Psoas muscle (tissue), 8 donors: ENCODE measurements around the gene GPR26. TPM values are rescaled to one million over a fixed set of nuclear protein-coding genes. Genes with fewer than 3 reads are reported as not detected.

ENCODE experiments used
- ATAC-seq, 4 donors: fragments of 200-7000 bp; cut with Tn5 transposase; one replicate each; pipeline ENCODE4 v1.9.1; 2020; ENCODE audit warnings: moderate library complexity in 3 of 4, mild to moderate bottlenecking in 2 of 4
- DNase-seq, 2 donors: peaks; one replicate each; pipeline ENCODE4 v3.0.0-alpha.2; 2020
- H3K27ac ChIP-seq: fragments of 200-600 bp; one replicate; pipeline ENCODE4 v1.8.0; 2022
- H3K27me3 ChIP-seq, 3 donors: fragments of 200-600 bp in 1 of 3; one replicate each; pipeline versions ENCODE4 v1.6.1 to v1.8.0; 2013 to 2022; ENCODE audit warnings: low read length in 2 of 3, mild to moderate bottlenecking in 2 of 3, moderate library complexity in 1 of 3; ENCODE audit not compliant: insufficient read depth in 3 of 3
- H3K36me3 ChIP-seq, 2 donors: fragments of 200-600 bp in 1 of 2; one replicate each; pipeline versions ENCODE4 v1.6.1 to v1.8.0; 2013 to 2022; ENCODE audit warnings: low read depth in 1 of 2, mild to moderate bottlenecking in 1 of 2, moderate library complexity in 1 of 2; ENCODE audit not compliant: insufficient read depth in 1 of 2
- H3K4me1 ChIP-seq: fragments of 200-600 bp; one replicate; pipeline ENCODE4 v1.8.0; 2022
- H3K4me3 ChIP-seq: fragments of 200-600 bp; one replicate; pipeline ENCODE4 v1.8.0; 2022; ENCODE audit warnings: mild to moderate bottlenecking
- H3K9me3 ChIP-seq: fragments of 200-600 bp; one replicate; pipeline ENCODE4 v1.8.0; 2022
- WGBS, 3 donors: extraction: QIAGEN DNeasy Blood & Tissue Kit; methylation state at CpG; one replicate each; pipeline versions ENCODE4 v1.1.6 to v1.1.7; 2013; 5-methylcytosine and 5-hydroxymethylcytosine counted together
- intact Hi-C, 2 donors: fragments of 100-400 bp; cut with DNase I; formaldehyde crosslinking; loops; one replicate each; pipeline versions ENCODE4 v1.11.0 to v1.14.2; 2022
- polyA plus RNA-seq, 3 donors: library from polyadenylated mRNA; stranded (reverse); fragments of 200-250 nt; gene quantifications; one replicate each; pipeline ENCODE4 v1.2.3, GENCODE V29; 2013
- total RNA-seq, 4 donors: library from RNA; stranded (reverse); fragmentation: NEBNext Ultra II Directional in 2 of 4; extraction: Animal tissue kit (Norgen Biotek cat#: 25700) in 2 of 4; gene quantifications; one replicate each; pipeline versions ENCODE4 v1.2.1 to v1.2.4, GENCODE V29; 2021 to 2023
- TF ChIP-seq, protein P1 (sequence below): fragments of 200-600 bp; IDR thresholded peaks from one replicate; pipeline ENCODE4 v1.8.0; 2022; ENCODE audit warnings: antibody characterized with exemption
- donor health status: healthy with polysubstance abuse.
- donor health status: DM: no; HTN: no; CAD: no; lungs with moderate emphysema.
- donor health status: Bipolar disorder and iron deficiency.
- donor health status: healthy.
- donor health status: DM: yes; HTN: yes; CAD: no.
- donor health status: DM: no; HTN: no; CAD: no.
- donor health status: DM: no; HTN: no; CAD: no.
- donor health status: DM: yes; HTN: yes; CAD: no.

Gene GPR26
- total and polyA plus RNA-seq, 7 donors, result 0.01 TPM; not detected in 6

DNA sequence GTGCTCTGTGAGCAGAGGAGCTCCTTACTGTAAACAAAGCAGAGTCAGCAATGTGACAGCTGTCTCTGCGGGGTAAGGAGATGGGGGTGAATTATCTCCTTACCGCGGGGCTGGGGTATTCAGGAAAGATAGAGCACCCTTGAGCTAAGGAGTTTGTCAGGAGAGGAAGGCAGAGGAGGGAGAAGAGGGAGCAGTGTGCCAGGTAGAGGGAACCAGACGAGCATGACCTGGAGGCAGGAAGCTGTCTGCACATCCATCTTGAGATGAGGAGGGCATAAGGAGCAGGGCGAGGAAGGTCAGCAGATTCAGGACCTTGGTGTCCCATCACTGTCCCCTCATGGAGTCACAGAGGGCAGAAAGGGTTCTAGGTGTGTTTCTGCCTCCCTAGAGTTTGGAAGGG lies 32.5 kb upstream of the GPR26 start:
- intact Hi-C loops, result no loop called here
- Histone ChIP-seq H3K4me3 (no peak overlapping the region), H3K36me3 (no peaks in the 10 kb centered on the region), H3K9me3 (peaks cover 4% of the 10 kb centered on the region), H3K27me3 (no peaks in the 10 kb centered on the region), H3K4me1 (no peaks in the 10 kb centered on the region), H3K27ac (no peak overlapping the region)
- DNase-seq, result no peak
- 61 to 66% (median 65%) methylated on average over 5 of the region's 5 CpGs for WGBS, 3 donors
- no peak for ATAC-seq
- TF ChIP-seq, protein P1, sequence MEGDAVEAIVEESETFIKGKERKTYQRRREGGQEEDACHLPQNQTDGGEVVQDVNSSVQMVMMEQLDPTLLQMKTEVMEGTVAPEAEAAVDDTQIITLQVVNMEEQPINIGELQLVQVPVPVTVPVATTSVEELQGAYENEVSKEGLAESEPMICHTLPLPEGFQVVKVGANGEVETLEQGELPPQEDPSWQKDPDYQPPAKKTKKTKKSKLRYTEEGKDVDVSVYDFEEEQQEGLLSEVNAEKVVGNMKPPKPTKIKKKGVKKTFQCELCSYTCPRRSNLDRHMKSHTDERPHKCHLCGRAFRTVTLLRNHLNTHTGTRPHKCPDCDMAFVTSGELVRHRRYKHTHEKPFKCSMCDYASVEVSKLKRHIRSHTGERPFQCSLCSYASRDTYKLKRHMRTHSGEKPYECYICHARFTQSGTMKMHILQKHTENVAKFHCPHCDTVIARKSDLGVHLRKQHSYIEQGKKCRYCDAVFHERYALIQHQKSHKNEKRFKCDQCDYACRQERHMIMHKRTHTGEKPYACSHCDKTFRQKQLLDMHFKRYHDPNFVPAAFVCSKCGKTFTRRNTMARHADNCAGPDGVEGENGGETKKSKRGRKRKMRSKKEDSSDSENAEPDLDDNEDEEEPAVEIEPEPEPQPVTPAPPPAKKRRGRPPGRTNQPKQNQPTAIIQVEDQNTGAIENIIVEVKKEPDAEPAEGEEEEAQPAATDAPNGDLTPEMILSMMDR, result no peak

DNA sequence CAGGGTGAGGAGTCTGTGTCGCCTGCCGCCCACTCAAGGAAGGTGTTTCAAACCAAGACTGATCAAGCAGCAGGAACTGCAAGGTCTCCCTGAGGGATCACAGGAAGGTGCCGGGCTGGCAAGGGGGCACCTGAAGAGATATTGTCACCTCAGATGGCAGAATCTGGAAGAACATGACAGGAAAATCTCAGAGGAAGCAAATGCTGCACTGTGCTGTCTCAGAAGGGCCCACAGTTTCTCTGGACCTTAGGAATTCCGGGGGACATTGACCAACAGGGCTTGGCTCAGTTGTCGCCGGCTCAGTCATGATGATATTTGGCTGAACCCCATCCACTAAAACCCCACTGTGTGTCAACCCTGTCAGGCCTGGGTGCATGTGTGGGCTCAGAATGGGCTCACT lies 31.9 kb upstream of the GPR26 start:
- intact Hi-C loops, result no loop called here

DNA sequence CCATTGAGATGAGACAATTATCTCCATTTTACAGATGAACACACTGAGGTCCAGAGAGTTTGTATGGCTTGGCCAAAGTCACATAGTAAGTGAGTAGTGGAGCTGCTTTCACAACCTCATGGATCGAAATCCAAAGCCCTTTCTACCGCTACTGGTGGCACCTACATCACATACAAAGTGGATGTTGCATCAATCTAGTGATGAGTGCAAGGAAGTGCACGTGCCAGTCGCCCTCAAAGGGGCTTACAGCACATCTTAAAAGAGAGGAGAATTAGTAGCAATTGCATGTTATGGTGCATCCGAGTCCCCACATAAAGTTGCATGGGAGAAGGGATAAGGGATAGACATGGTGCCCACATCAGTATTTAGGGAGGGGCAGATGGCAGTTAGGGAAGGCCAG lies 31.0 kb upstream of the GPR26 start:
- no peak overlapping the region for H3K27ac ChIP-seq
- no peak for DNase-seq
- no peaks in the 10 kb centered on the region for H3K9me3 ChIP-seq
- no peaks in the 10 kb centered on the region for H3K27me3 ChIP-seq
- H3K4me3 ChIP-seq, result no peak overlapping the region
- WGBS, 3 donors, result 75 to 79% (median 76%) methylated on average over 5 of the region's 5 CpGs
- intact Hi-C loops, result no loop called here
- ATAC-seq, result no peak
- no peaks in the 10 kb centered on the region for H3K36me3 ChIP-seq
- no peaks in the 10 kb centered on the region for H3K4me1 ChIP-seq
- TF ChIP-seq, protein P1, result no peak

More for the DNA sequence above, 31.9 kb upstream of the GPR26 start:
- no peak for DNase-seq
- no peak overlapping the region for H3K4me3 ChIP-seq
- no peaks in the 10 kb centered on the region for H3K9me3 ChIP-seq
- no peaks in the 10 kb centered on the region for H3K4me1 ChIP-seq
- ATAC-seq, result no peak
- no peak overlapping the region for H3K27ac ChIP-seq
- no peaks in the 10 kb centered on the region for H3K36me3 ChIP-seq
- no peaks in the 10 kb centered on the region for H3K27me3 ChIP-seq
- 83 to 91% (median 85%) methylated on average over 6 of the region's 6 CpGs for WGBS, 3 donors
- TF ChIP-seq, protein P1, result no peak

DNA sequence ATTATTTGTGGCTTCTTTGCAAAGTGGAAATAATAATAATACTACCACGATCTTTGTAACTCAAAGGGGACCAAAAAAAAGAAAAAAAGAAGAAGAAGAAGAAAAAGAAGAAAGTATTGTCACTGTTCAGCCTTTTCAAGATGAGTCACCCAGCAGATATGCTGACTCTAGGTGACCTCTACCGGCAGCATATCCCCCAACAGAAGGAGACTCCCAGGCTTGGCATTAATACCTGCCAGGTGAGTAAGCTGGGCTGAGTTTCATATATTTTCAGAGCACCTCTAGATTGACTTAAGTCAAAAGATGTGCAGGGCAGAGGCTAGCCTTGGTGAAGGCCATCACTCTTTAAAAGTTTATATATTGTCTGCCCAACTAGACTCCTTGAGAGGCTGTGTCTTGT lies 30.4 kb upstream of the GPR26 start:
- ATAC-seq, result no peak

More for the DNA sequence above, 30.4 kb upstream of the GPR26 start:
- Histone ChIP-seq H3K27me3 (no peaks in the 10 kb centered on the region), H3K4me3 (no peak overlapping the region), H3K36me3 (no peaks in the 10 kb centered on the region), H3K4me1 (no peaks in the 10 kb centered on the region), H3K27ac (no peak overlapping the region), H3K9me3 (no peaks in the 10 kb centered on the region)
- intact Hi-C loops, result no loop called here
- 33 to 41% (median 39%) methylated on average over 2 of the region's 2 CpGs for WGBS, 3 donors
- TF ChIP-seq, protein P1, result no peak
- DNase-seq, result no peak
